ENCODE measurements around the gene BACE2. TPM values are rescaled to one million over a fixed set of nuclear protein-coding genes. Genes with fewer than 3 reads are reported as not detected.

Gene BACE2
- polyA plus RNA-seq, 2 of the 4 experiments (the other 2 are of a cell fraction): 15.2 to 26.0 TPM

GRCh38 chr21:41302976-41303375 is 135.0 kb downstream of the BACE2 start:
- WGBS (ENCODE audit: missing lambda C conversion rate): 0% methylated on average over 1 of the region's 1 CpG
- H3K9me3 ChIP-seq: 0 out of 3 replicates have a peak, but pooled peaks cover 2% of the 10 kb centered on the region
- CTCF ChIA-PET: no interaction called here

GRCh38 chr21:41304068-41304720 is 136.2 kb downstream of the BACE2 start:
- H3K27ac ChIP-seq: no peak overlapping the region

More at GRCh38 chr21:41302976-41303375, 135.0 kb downstream of the BACE2 start:
- Histone ChIP-seq H3K4me1 (no peaks in the 10 kb centered on the region), H3K27ac (no peak overlapping the region), H3K4me2 (no peak overlapping the region), H3K4me3 (no peak overlapping the region)
- TF ChIP-seq RFX5 (IDR thresholded peaks at IDR 0.05): no peak
- no peak for TF ChIP-seq POLR2AphosphoS2 (conservative IDR thresholded peaks at IDR 0.05; ENCODE audit: low read length)
- no peak for ATAC-seq
- no peak for FAIRE-seq
- DNase-seq (ENCODE audit: low read depth in 1 of 2, low spot score in 1 of 2): no peak
- POLR2A ChIA-PET: no interaction called here

More at GRCh38 chr21:41304068-41304720, 136.2 kb downstream of the BACE2 start:
- ChIA-PET POLR2A (no interaction called here), CTCF (no interaction called here)
- Histone ChIP-seq H3K4me1 (no peaks in the 10 kb centered on the region), H3K4me2 (no peak overlapping the region), H3K4me3 (no peak overlapping the region), H3K9me3 (0 out of 3 replicates have a peak, but pooled peaks cover 2% of the 10 kb centered on the region)
- TF ChIP-seq E2F6 (IDR thresholded peaks at IDR 0.05; ENCODE audit: borderline replicate concordance, low read depth) (no peak), RCOR1 (IDR thresholded peaks at IDR 0.05; ENCODE audit: low read depth, low read length) (no peak), TFCP2L1 (CRISPR knock-in tag; IDR thresholded peaks at IDR 0.05) (no peak), JUNB (IDR thresholded peaks at IDR 0.05) (no peak), CBX8 (IDR thresholded peaks at IDR 0.05) (no peak), TP53 (CRISPR knock-in tag; IDR thresholded peaks at IDR 0.05) (no peak), KDM1A (IDR thresholded peaks at IDR 0.05; ENCODE audit: low read depth) (no peak), HES2 (IDR thresholded peaks at IDR 0.05) (no peak), HEYL (CRISPR knock-in tag; IDR thresholded peaks at IDR 0.05) (no peak), EHF (CRISPR knock-in tag; IDR thresholded peaks at IDR 0.05) (no peak), PBX3 (IDR thresholded peaks at IDR 0.05) (no peak), EHMT2 (IDR thresholded peaks at IDR 0.05; ENCODE audit: low read depth) (no peak), HMGXB4 (CRISPR knock-in tag; IDR thresholded peaks at IDR 0.05; ENCODE audit: borderline replicate concordance) (no peak), ELK1 (IDR thresholded peaks at IDR 0.05; ENCODE audit: low read depth, low read length) (no peak), ZNF302 (CRISPR knock-in tag; IDR thresholded peaks at IDR 0.05) (no peak), ZSCAN20 (CRISPR knock-in tag; IDR thresholded peaks at IDR 0.05) (no peak), CHD2 (IDR thresholded peaks at IDR 0.05; ENCODE audit: low read length, partially characterized antibody) (no peak), RNF2 (IDR thresholded peaks at IDR 0.05; ENCODE audit: borderline replicate concordance, low read depth) (no peak)
- TF ChIP-seq, protein P1, sequence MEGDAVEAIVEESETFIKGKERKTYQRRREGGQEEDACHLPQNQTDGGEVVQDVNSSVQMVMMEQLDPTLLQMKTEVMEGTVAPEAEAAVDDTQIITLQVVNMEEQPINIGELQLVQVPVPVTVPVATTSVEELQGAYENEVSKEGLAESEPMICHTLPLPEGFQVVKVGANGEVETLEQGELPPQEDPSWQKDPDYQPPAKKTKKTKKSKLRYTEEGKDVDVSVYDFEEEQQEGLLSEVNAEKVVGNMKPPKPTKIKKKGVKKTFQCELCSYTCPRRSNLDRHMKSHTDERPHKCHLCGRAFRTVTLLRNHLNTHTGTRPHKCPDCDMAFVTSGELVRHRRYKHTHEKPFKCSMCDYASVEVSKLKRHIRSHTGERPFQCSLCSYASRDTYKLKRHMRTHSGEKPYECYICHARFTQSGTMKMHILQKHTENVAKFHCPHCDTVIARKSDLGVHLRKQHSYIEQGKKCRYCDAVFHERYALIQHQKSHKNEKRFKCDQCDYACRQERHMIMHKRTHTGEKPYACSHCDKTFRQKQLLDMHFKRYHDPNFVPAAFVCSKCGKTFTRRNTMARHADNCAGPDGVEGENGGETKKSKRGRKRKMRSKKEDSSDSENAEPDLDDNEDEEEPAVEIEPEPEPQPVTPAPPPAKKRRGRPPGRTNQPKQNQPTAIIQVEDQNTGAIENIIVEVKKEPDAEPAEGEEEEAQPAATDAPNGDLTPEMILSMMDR (IDR thresholded peaks at IDR 0.05): no peak
- WGBS (ENCODE audit: missing lambda C conversion rate): 65% methylated on average over 18 of the region's 40 CpGs
- FAIRE-seq (no peak), ATAC-seq (no peak), DNase-seq (ENCODE audit: low read depth in 1 of 2, low spot score in 1 of 2) (no peak)
